Measurements from ENCODE around the gene IGFL2. TPM values are rescaled to one million over a fixed set of nuclear protein-coding genes. Genes with fewer than 3 reads are reported as not detected.
A peak's percentile ranks its signal among the peaks of the same experiment; 100 is the strongest.
"Not testable (repeated sequence)": the region's sequence is repeated elsewhere in the genome, so short reads cannot be mapped to it uniquely, and the experiment has no call there.

IGFL2 gene
- total and polyA plus RNA-seq, 2 donors from 2014 or later, result not detected

DNA sequence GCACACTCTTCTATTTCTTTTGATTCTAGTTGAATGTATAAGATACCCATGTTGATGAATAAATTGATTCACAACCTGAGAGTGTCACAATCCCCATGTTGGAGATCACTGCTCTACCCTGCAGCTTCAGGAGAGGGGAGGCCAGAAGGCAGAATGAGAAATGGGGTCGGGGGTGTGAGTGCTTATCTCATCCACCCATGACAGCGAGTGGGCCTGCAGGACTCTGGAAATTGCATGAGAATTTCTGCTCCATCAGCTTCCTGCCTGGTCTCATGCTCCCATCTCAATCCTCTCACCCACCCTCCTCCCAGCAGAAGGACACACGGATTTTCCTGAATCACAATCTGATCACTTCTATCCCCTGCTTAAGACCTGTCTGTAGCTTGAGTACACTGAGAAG is 58.6 kb downstream of the IGFL2 start:
- Histone ChIP-seq H3K9me3 (ENCODE audit: control insufficient read depth in 2 of 3, insufficient read depth in 1 of 3, low read length in 3 of 3) (no peaks in the 10 kb centered on the region), H3K4me1 (ENCODE audit: control insufficient read depth in 2 of 3, insufficient read depth in 2 of 3, low read depth in 1 of 3, low read length in 3 of 3) (peaks cover 0 to 2% (median 0%) of the 10 kb centered on the region in 3 donors), H3K9ac (ENCODE audit: low read length in 3 of 3) (no peak overlapping the region), H3K4me3 (ENCODE audit: low read length in 3 of 3) (no peak overlapping the region), H3K36me3 (ENCODE audit: control insufficient read depth in 2 of 3, insufficient read depth in 3 of 3, low read length in 3 of 3) (no peaks in the 10 kb centered on the region), H3K27me3 (ENCODE audit: control insufficient read depth, insufficient read depth, low read length) (no peaks in the 10 kb centered on the region), H3K27ac (ENCODE audit: low read depth in 2 of 2, low read length in 2 of 2) (no peak overlapping the region)
- TF ChIP-seq, protein P1, sequence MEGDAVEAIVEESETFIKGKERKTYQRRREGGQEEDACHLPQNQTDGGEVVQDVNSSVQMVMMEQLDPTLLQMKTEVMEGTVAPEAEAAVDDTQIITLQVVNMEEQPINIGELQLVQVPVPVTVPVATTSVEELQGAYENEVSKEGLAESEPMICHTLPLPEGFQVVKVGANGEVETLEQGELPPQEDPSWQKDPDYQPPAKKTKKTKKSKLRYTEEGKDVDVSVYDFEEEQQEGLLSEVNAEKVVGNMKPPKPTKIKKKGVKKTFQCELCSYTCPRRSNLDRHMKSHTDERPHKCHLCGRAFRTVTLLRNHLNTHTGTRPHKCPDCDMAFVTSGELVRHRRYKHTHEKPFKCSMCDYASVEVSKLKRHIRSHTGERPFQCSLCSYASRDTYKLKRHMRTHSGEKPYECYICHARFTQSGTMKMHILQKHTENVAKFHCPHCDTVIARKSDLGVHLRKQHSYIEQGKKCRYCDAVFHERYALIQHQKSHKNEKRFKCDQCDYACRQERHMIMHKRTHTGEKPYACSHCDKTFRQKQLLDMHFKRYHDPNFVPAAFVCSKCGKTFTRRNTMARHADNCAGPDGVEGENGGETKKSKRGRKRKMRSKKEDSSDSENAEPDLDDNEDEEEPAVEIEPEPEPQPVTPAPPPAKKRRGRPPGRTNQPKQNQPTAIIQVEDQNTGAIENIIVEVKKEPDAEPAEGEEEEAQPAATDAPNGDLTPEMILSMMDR (IDR thresholded peaks at IDR 0.05; ENCODE audit: borderline replicate concordance, extremely low read depth, insufficient read depth), result no peak
- DNase-seq (no peak), FAIRE-seq (no peak)
- intact Hi-C loops (cut with DNase I), result no loop called here

DNA sequence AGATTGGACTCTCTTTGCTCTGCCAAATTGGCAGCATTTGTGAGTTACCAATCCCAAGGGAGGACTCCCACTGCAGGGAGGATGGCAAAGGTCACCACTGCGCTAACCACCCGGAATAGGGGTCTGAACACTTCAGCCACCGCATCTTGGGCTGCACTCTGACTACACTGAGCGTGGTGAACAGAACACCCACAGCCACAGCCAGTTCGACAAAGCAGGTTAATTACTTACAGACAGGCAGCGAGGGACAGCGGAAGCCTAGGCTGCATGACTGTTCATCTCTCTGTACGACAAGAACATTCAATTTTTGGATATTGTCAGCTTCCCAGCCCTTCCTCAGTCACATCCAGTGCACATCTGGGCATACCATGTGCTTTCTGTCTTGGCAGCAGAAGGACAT is 59.8 kb downstream of the IGFL2 start:
- H3K36me3 ChIP-seq (ENCODE audit: control insufficient read depth in 2 of 3, insufficient read depth in 3 of 3, low read length in 3 of 3); H3K27me3 ChIP-seq (ENCODE audit: control insufficient read depth, insufficient read depth, low read length); H3K4me1 ChIP-seq (ENCODE audit: control insufficient read depth in 2 of 3, insufficient read depth in 2 of 3, low read depth in 1 of 3, low read length in 3 of 3); H3K4me3 ChIP-seq (ENCODE audit: low read length in 3 of 3); FAIRE-seq; DNase-seq; H3K27ac ChIP-seq (ENCODE audit: low read depth in 2 of 2, low read length in 2 of 2); H3K9ac ChIP-seq (ENCODE audit: low read length in 3 of 3); H3K9me3 ChIP-seq (ENCODE audit: control insufficient read depth in 2 of 3, insufficient read depth in 1 of 3, low read length in 3 of 3); intact Hi-C loops (cut with DNase I): not testable (repeated sequence)

DNA sequence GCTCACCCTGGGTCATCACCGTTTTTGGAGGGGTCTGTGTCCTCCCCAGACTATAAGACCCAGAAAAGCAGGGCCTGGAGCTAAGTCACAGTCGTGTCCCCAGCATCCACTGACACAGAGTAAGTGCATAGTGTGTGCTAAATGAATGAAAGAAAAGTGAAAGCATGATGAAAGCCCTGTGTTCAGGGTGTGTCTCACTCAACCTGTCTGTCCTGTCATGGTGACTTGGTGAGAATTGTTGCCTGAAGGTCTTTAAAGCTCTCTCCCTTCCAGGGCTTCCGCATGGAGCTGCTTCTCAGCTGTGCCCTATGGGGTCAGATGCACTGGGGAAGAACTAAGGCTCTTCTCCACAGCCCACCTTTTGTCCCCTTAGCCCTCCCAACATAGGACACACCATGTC is 61.0 kb downstream of the IGFL2 start:
- H3K27me3 ChIP-seq (ENCODE audit: control insufficient read depth, insufficient read depth, low read length), result no peaks in the 10 kb centered on the region
- DNase-seq, result peak in 1 of 5 donors; percentile 21
- intact Hi-C loops (cut with DNase I), result no loop called here
- FAIRE-seq, result no peak
- TF ChIP-seq, protein P1 (IDR thresholded peaks at IDR 0.05; ENCODE audit: borderline replicate concordance, extremely low read depth, insufficient read depth), result no peak
- H3K4me3 ChIP-seq (ENCODE audit: low read length in 3 of 3), result no peak overlapping the region
- H3K4me1 ChIP-seq (ENCODE audit: control insufficient read depth in 2 of 3, insufficient read depth in 2 of 3, low read depth in 1 of 3, low read length in 3 of 3), result peaks cover 0 to 4% (median 0%) of the 10 kb centered on the region in 3 donors
- H3K36me3 ChIP-seq (ENCODE audit: control insufficient read depth in 2 of 3, insufficient read depth in 3 of 3, low read length in 3 of 3), result no peaks in the 10 kb centered on the region
- no peak overlapping the region for H3K9ac ChIP-seq (ENCODE audit: low read length in 3 of 3)
- H3K9me3 ChIP-seq (ENCODE audit: control insufficient read depth in 2 of 3, insufficient read depth in 1 of 3, low read length in 3 of 3), result no peaks in the 10 kb centered on the region
- no peak overlapping the region for H3K27ac ChIP-seq (ENCODE audit: low read depth in 2 of 2, low read length in 2 of 2)

DNA sequence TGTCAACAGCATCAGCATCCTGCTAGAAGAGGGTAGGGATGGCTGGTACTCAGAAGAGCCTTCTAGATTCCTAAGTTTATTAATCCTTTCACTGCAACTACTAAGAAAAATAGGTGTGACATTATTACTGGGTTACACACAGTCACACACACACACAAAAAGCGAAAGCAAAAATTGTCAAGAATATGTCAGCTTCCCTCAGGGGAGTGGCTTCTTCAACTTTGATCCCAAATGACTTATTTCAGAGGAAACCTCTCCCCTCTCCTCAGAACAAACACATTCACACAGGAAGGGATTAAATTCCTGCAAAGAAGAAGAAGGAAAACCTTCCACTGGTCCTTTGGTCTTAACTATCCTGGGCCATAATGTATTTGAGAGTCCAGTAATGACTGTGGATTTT is 61.4 kb downstream of the IGFL2 start:
- H3K27ac ChIP-seq (ENCODE audit: low read depth in 2 of 2, low read length in 2 of 2), result no peak overlapping the region
- no peak for FAIRE-seq

More for the DNA sequence above, 61.4 kb downstream of the IGFL2 start:
- Histone ChIP-seq H3K4me3 (ENCODE audit: low read length in 3 of 3) (no peak overlapping the region), H3K4me1 (ENCODE audit: control insufficient read depth in 2 of 3, insufficient read depth in 2 of 3, low read depth in 1 of 3, low read length in 3 of 3) (peaks cover 0 to 4% (median 0%) of the 10 kb centered on the region in 3 donors), H3K36me3 (ENCODE audit: control insufficient read depth in 2 of 3, insufficient read depth in 3 of 3, low read length in 3 of 3) (no peaks in the 10 kb centered on the region), H3K9ac (ENCODE audit: low read length in 3 of 3) (no peak overlapping the region), H3K9me3 (ENCODE audit: control insufficient read depth in 2 of 3, insufficient read depth in 1 of 3, low read length in 3 of 3) (no peaks in the 10 kb centered on the region), H3K27me3 (ENCODE audit: control insufficient read depth, insufficient read depth, low read length) (no peaks in the 10 kb centered on the region)
- intact Hi-C loops (cut with DNase I), result no loop called here
- DNase-seq, result no peak
- TF ChIP-seq, protein P1 (IDR thresholded peaks at IDR 0.05; ENCODE audit: borderline replicate concordance, extremely low read depth, insufficient read depth), result no peak

Data from kidney (tissue), 14 donors.